ENCODE results near the gene HDAC10. TPM values are rescaled to one million over a fixed set of nuclear protein-coding genes. Genes with fewer than 3 reads are reported as not detected.

The HDAC10 gene
- total RNA-seq, 3 donors from 2014 or later (not counting 1 experiment from before 2014, with no cell fraction given): 112 to 131 (median 123) TPM

DNA sequence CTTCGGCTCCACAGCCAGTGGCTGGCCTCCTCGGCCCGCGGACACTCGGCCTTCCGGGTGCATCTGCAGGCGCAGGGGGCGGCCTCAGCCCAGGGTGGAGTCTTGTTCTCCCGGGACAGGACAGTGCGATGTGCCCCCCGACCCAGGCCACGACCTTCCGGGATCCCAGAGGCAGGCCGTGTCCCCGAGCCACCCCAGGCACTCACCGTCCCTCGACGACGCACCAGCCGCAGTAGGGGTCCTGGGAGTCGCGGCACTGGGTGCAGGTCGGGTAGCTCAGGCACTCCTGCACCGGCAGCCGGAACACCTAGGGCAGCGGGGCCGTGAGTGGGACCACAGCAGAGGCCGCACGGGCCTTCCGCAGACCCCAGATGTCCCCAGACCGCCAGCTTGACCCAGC is 36.7 kb upstream of the HDAC10 start:
- no peak overlapping the region for H3K4me3 Mint-ChIP-seq
- H3K36me3 Mint-ChIP-seq: no peaks in the 10 kb centered on the region
- H3K27ac Mint-ChIP-seq: no peak overlapping the region
- no peak overlapping the region for H3K4me3 ChIP-seq (ENCODE audit: low read length)
- no peaks in the 10 kb centered on the region for H3K9me3 ChIP-seq (ENCODE audit: control insufficient read depth, insufficient read depth, low read length)
- no peaks in the 10 kb centered on the region for H3K36me3 ChIP-seq (ENCODE audit: control insufficient read depth, insufficient read depth, low read length)
- no peaks in the 10 kb centered on the region for H3K27me3 ChIP-seq (ENCODE audit: control insufficient read depth, insufficient read depth, low read length)
- no peaks in the 10 kb centered on the region for H3K9me3 Mint-ChIP-seq
- peaks cover 15% of the 10 kb centered on the region for H3K4me1 ChIP-seq (ENCODE audit: control insufficient read depth, insufficient read depth, low read length)
- no peak overlapping the region for H3K27ac ChIP-seq (ENCODE audit: low read length)
- H3K4me1 Mint-ChIP-seq: peaks cover 0 to 3% of the 10 kb centered on the region in 2 donors
- DNase-seq (no peak), ATAC-seq (no peak)
- H3K27me3 Mint-ChIP-seq (ENCODE audit: low read depth in 2 of 2): peaks cover 6 to 10% of the 10 kb centered on the region in 2 donors
- 95% methylated on average over 31 of the region's 31 CpGs for WGBS (ENCODE audit: insufficient coverage)
- TF ChIP-seq, protein P1, sequence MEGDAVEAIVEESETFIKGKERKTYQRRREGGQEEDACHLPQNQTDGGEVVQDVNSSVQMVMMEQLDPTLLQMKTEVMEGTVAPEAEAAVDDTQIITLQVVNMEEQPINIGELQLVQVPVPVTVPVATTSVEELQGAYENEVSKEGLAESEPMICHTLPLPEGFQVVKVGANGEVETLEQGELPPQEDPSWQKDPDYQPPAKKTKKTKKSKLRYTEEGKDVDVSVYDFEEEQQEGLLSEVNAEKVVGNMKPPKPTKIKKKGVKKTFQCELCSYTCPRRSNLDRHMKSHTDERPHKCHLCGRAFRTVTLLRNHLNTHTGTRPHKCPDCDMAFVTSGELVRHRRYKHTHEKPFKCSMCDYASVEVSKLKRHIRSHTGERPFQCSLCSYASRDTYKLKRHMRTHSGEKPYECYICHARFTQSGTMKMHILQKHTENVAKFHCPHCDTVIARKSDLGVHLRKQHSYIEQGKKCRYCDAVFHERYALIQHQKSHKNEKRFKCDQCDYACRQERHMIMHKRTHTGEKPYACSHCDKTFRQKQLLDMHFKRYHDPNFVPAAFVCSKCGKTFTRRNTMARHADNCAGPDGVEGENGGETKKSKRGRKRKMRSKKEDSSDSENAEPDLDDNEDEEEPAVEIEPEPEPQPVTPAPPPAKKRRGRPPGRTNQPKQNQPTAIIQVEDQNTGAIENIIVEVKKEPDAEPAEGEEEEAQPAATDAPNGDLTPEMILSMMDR (IDR thresholded peaks at IDR 0.05): no peak
- intact Hi-C loops (cut with micrococcal nuclease): no loop called here

DNA sequence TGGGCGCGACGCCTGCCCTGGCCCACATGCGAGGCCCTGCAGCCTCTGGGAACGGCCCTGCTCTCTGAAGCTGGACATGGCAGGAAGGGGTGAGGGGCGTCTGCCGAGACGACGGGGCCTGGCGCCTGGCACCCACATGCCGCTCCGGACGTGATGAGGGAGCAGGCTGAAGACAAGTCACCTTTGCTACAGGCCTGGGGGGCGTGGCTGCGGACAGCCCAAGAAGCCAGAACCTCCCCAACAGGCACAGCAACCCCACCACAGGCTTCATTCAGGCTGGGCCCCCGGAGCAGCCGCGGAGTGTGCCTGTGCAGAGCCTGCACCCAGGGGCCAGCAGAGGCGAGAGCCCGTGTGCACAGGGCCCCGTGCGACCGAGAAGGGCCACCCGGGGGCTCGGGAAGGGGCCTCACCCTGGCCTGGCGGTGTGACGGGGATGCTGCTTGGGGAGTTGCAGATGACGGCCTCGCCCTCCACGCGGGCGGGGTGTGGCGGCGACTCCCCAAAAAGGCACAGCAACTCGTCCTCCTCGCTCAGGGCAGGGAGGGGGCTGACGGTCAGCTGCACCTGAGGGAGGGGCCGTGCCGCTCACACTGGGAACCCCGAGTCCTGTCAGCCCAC is 35.7 kb upstream of the HDAC10 start:
- H3K27me3 Mint-ChIP-seq (ENCODE audit: low read depth in 2 of 2): peaks cover 0 to 4% of the 10 kb centered on the region in 2 donors
- no peak for DNase-seq
- H3K4me1 Mint-ChIP-seq: no peaks in the 10 kb centered on the region
- Histone ChIP-seq H3K4me3 (ENCODE audit: low read length) (no peak overlapping the region), H3K27me3 (ENCODE audit: control insufficient read depth, insufficient read depth, low read length) (no peaks in the 10 kb centered on the region), H3K4me1 (ENCODE audit: control insufficient read depth, insufficient read depth, low read length) (peaks cover 8% of the 10 kb centered on the region), H3K27ac (ENCODE audit: low read length) (no peak overlapping the region), H3K9me3 (ENCODE audit: control insufficient read depth, insufficient read depth, low read length) (no peaks in the 10 kb centered on the region), H3K36me3 (ENCODE audit: control insufficient read depth, insufficient read depth, low read length) (no peaks in the 10 kb centered on the region)
- WGBS (ENCODE audit: insufficient coverage): 93% methylated on average over 40 of the region's 40 CpGs
- intact Hi-C loops (cut with micrococcal nuclease): no loop called here
- no peak overlapping the region for H3K27ac Mint-ChIP-seq
- TF ChIP-seq, protein P1 (IDR thresholded peaks at IDR 0.05): no peak
- no peak overlapping the region for H3K4me3 Mint-ChIP-seq
- no peaks in the 10 kb centered on the region for H3K36me3 Mint-ChIP-seq
- no peaks in the 10 kb centered on the region for H3K9me3 Mint-ChIP-seq
- ATAC-seq: no peak

DNA sequence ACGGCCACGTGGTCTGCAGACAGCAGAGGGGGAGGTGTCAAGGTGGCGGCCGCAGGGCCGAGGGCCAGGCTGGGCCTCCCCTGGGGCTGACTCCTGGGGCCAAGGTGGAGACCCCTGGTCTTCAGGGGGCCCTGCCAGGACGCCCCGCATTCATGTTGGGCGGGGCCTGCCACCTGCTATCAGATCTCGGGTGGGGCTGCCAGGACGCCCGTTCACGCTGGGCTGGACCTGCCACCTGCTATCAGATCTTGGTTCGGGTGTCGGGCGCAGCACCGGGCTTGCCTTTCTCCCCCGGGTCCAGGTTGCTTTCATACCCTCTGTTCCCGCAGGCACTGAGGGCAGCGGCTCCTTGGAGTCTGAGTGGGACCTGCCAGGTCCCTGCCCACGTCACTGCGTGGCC is 35.2 kb upstream of the HDAC10 start:
- WGBS (ENCODE audit: insufficient coverage): 89% methylated on average over 21 of the region's 21 CpGs

More for the DNA sequence above, 35.2 kb upstream of the HDAC10 start:
- no peaks in the 10 kb centered on the region for H3K36me3 Mint-ChIP-seq
- TF ChIP-seq, protein P1 (IDR thresholded peaks at IDR 0.05): no peak
- H3K4me1 ChIP-seq (ENCODE audit: control insufficient read depth, insufficient read depth, low read length): peaks cover 3% of the 10 kb centered on the region
- H3K4me1 Mint-ChIP-seq: no peaks in the 10 kb centered on the region
- H3K27ac ChIP-seq (ENCODE audit: low read length): no peak overlapping the region
- no peak overlapping the region for H3K4me3 ChIP-seq (ENCODE audit: low read length)
- no peaks in the 10 kb centered on the region for H3K9me3 ChIP-seq (ENCODE audit: control insufficient read depth, insufficient read depth, low read length)
- no peaks in the 10 kb centered on the region for H3K27me3 Mint-ChIP-seq (ENCODE audit: low read depth in 2 of 2)
- H3K27ac Mint-ChIP-seq: no peak overlapping the region
- DNase-seq: no peak
- no peaks in the 10 kb centered on the region for H3K36me3 ChIP-seq (ENCODE audit: control insufficient read depth, insufficient read depth, low read length)
- intact Hi-C loops (cut with micrococcal nuclease): no loop called here
- H3K4me3 Mint-ChIP-seq: no peak overlapping the region
- no peak for ATAC-seq
- no peaks in the 10 kb centered on the region for H3K27me3 ChIP-seq (ENCODE audit: control insufficient read depth, insufficient read depth, low read length)
- H3K9me3 Mint-ChIP-seq: no peaks in the 10 kb centered on the region

Measured in natural killer cell (primary cell).